HG03045 (cell line): ENCODE measurements around the gene NPC1.
A peak's percentile ranks its signal among the peaks of the same experiment; 100 is the strongest.
"Not testable (repeated sequence)": the region's sequence is repeated elsewhere in the genome, so short reads cannot be mapped to it uniquely, and the experiment has no call there.

ENCODE experiments used
- ATAC-seq: cut with Tn5 transposase; IDR thresholded peaks from one replicate; pipeline ENCODE4 v1.9.1; 2021; ENCODE audit warnings: mild to moderate bottlenecking, moderate library complexity; ENCODE audit not compliant: unreplicated experiment

Gene NPC1

GRCh38 chr18:23494992-23495391, 91.3 kb downstream of the NPC1 start:
- ATAC-seq = no peak

- no peak for ATAC-seq
Measured at GRCh38 chr18:23493654-23494053, 92.7 kb downstream of the NPC1 start.

DNA sequence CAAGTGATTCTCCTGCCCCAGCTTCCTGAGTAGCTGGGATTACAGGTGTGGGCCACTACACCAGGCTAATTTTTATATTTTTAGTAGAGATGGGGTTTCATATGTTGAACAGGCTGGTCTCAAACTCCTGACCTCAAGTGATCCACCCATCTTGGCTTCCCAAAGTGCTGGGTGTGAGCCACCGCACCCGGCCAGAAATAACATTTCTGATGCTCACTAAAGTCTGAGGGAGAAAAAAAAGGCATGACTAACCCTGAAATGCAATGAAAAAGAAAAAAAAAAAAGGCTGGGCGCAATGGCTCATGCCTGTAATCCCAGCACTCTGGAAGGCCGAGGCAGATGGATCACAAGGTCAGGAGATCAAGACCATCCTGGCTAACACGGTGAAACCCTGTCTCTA, 96.7 kb downstream of the NPC1 start:
- not testable (repeated sequence) for ATAC-seq

DNA sequence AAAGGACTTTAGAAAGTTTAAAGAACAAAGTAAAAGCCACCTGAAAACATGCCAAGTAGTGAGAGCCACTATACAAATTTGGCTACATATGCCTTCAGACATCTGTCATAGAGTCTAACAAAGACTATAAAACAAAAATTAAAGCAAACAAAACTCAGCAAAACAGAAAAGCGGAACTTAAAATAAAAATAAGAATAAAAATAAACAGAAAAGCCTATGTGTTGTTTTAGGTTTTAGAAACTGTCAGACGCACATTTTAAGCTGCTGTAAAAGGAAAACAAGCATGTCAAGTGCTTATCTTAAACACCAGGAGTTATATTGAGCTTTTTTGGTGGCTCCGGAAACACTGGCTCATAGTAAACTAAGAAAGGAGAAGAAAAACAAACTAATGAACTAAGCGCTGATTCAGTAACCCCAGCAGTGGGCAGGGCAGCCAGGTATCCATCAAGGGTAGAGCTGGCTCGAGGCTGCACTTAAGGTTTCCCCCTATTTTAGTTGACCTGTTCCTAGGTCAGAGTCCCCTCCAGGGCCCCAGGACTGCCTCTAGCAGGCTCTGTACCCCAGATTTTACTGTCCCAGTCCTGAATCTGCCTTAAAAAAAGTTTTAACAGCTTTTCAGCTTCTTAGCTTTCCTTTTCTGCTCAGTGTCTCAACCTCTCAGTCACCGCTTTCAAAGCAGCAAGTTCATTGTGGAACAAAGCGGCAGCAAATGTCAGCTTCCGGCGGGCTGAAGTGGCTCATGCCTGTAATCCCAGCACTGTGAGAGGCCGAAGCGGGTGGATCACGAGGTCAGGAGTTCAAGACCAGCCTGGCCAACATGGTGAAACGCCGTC, 98.4 kb downstream of the NPC1 start:
- ATAC-seq = peak; percentile 73

- ATAC-seq = no peak
Measured at GRCh38 chr18:23485386-23485785, 100.9 kb downstream of the NPC1 start.

- no peak for ATAC-seq
Measured at GRCh38 chr18:23484561-23485182, 101.6 kb downstream of the NPC1 start.
